ENCODE results near the gene RNASE4.
"Not testable (repeated sequence)": the region's sequence is repeated elsewhere in the genome, so short reads cannot be mapped to it uniquely, and the experiment has no call there.

Gene RNASE4, protein sequence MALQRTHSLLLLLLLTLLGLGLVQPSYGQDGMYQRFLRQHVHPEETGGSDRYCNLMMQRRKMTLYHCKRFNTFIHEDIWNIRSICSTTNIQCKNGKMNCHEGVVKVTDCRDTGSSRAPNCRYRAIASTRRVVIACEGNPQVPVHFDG

DNA sequence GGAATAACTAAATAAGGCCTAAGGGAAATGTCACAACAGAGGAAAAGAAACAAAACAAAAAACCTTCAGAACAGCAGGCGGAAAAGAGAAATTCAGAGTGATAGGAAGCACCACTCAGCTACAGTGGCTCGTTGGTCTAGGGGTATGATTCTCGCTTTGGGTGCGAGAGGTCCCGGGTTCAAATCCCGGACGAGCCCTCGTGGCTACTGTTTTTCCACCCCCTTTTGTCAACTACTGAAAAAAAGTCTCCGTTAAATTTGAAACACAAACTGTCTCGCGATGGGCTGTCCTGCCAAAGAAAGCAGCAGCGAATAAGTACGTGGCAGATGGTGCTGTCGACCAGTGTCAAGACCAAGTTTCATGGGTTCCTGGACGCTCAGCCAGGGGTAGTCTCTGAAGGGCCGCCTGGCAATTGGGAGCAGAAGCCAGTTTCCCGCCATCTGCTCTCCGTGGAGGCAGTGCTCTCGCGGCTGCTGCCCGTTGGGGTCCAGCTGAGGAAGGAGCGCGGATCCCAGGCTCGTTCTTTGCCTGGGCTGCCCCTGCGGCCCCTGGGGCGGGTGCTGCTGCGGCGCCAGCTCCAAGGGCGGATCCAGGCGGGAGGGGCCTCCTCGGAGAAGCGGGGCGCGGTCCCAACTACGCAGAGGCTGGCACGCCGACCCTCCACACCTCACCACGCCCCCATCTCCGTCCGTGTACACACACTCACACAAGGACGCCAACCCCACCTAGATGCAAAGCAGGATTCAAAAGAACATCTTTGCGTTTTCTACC is at the start of gene RNASE4:
TSS of gene RNASE4 (plus strand) at position 670 of the 771 bp plus-strand sequence. CDS start 14,812 bp downstream, outside the sequence.
- in situ Hi-C loops (cut with HindIII; ENCODE audit: low pct_ligation_motif_present, low pct_unique_long_range_greater_than_20kb, low sequenced_read_pairs): no loop called here
- DNase-seq: peak; percentile 77

- no peak for DNase-seq
- in situ Hi-C loops (cut with HindIII; ENCODE audit: low pct_ligation_motif_present, low pct_unique_long_range_greater_than_20kb, low sequenced_read_pairs): no loop called here
Measured at GRCh38 chr14:20641591-20641990, 42.8 kb upstream of the RNASE4 start, which contains the start of gene OR6S1. OR6S1 (minus strand) TSS chr14:20641691; CDS start chr14:20641691, 0 bp downstream.

GRCh38 chr14:20642182-20642581 is 42.2 kb upstream of the RNASE4 start:
- no peak for DNase-seq
- in situ Hi-C loops (cut with HindIII; ENCODE audit: low pct_ligation_motif_present, low pct_unique_long_range_greater_than_20kb, low sequenced_read_pairs): no loop called here

- in situ Hi-C loops (cut with HindIII; ENCODE audit: low pct_ligation_motif_present, low pct_unique_long_range_greater_than_20kb, low sequenced_read_pairs); DNase-seq: not testable (repeated sequence)
Measured at GRCh38 chr14:20642755-20643154, 41.6 kb upstream of the RNASE4 start.

- no peak for DNase-seq
- in situ Hi-C loops (cut with HindIII; ENCODE audit: low pct_ligation_motif_present, low pct_unique_long_range_greater_than_20kb, low sequenced_read_pairs): no loop called here
Measured at GRCh38 chr14:20644520-20644919, 39.8 kb upstream of the RNASE4 start.

GRCh38 chr14:20645481-20645880 is 38.9 kb upstream of the RNASE4 start:
- no peak for DNase-seq

GRCh38 chr14:20652996-20653975 is 31.1 kb upstream of the RNASE4 start:
- in situ Hi-C loops (cut with HindIII; ENCODE audit: low pct_ligation_motif_present, low pct_unique_long_range_greater_than_20kb, low sequenced_read_pairs): no loop called here
- DNase-seq: peak; percentile 64

More at GRCh38 chr14:20645481-20645880, 38.9 kb upstream of the RNASE4 start:
- in situ Hi-C loops (cut with HindIII; ENCODE audit: low pct_ligation_motif_present, low pct_unique_long_range_greater_than_20kb, low sequenced_read_pairs): no loop called here

GRCh38 chr14:20655851-20656250 is 28.5 kb upstream of the RNASE4 start:
- no peak for DNase-seq
- in situ Hi-C loops (cut with HindIII; ENCODE audit: low pct_ligation_motif_present, low pct_unique_long_range_greater_than_20kb, low sequenced_read_pairs): no loop called here

DNA sequence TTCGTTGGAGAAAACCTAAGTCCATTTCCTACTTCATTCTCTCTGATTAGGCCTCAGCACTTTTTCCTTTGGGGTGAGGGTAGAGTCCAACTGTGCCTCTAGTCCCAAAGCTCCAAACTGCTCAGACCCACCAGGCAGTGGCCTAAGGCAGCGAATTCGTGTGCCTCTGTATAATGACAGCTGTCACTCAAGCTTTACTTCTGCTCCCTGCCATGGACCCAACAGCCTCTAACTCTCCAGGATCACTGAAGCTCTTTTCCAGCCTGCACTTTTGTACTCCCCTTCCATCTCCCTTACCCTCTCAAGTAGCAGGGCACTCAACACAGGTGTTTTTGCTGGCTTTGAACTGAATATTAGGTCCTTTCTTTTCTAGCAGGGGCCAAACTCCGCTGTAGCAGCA is 28.1 kb upstream of the RNASE4 start:
- in situ Hi-C loops (cut with HindIII; ENCODE audit: low pct_ligation_motif_present, low pct_unique_long_range_greater_than_20kb, low sequenced_read_pairs): no loop called here
- no peak for DNase-seq

DNA sequence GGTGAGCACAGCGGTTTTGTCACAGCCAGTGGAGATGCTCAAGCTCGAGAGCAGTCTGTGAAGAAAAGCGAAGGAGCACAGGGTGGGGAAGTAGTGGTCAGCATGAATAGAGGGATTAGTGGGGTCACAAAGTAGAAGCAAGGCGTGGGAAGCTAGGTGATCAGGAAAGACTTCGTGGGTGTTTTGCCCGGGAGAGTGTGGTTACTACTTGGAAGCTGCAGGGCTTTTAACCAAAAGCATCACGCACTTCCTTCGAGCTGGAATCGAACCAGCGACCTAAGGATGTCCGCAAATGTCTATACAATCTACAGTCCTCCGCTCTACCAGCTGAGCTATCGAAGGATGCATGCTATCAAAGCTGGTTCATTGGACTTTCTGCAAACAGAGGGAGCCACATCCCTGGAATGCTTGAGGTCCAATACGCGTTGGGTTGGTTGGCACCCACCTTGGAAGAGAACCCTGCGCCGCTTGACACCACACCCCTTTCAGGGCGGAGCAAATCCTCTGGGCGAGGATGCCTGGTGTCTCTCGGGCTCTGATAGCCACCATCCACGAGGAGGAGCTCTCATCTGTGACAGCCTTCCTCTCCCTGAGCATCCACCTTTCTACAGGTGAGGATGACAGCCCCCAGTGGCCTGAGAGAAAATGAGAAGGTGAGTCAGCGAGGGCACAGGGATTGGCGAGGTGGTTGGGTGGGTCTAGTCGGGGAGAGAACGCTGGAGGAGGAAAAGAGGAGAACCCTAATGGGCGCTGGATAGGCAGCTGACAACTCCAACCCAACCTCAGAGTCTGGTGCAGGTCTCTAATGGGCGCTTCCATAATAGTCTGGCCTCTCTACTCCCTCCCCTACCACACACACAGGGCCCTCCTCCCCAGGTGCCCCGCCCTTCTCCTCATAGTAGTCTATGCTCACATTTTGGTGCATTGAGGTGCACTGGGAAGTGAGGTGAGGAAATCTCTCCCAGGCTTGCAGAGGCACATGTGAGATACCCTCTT is 26.8 kb upstream of the RNASE4 start:
- in situ Hi-C loops (cut with HindIII; ENCODE audit: low pct_ligation_motif_present, low pct_unique_long_range_greater_than_20kb, low sequenced_read_pairs): no loop called here
- no peak for DNase-seq

DNA sequence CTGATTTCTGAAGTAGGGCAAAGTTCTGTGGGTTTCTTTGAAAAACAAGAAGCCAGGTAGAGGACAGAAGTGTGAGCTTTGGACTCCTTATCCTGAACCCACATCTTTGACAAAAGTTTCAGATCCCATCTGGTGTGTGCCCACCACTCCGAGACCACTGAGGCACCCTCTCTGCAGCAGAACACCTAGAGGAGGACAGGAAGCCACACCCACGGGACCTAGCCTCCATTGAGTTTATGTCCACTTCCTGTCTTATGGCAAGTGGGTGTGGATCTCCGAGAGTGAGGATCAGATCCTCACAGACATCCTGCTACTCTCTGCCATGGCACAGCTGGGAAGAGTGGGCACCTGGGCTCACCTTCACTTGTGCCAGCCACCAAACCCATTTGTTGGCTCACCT is 26.1 kb upstream of the RNASE4 start:
- in situ Hi-C loops (cut with HindIII; ENCODE audit: low pct_ligation_motif_present, low pct_unique_long_range_greater_than_20kb, low sequenced_read_pairs): no loop called here
- DNase-seq: no peak

DNA sequence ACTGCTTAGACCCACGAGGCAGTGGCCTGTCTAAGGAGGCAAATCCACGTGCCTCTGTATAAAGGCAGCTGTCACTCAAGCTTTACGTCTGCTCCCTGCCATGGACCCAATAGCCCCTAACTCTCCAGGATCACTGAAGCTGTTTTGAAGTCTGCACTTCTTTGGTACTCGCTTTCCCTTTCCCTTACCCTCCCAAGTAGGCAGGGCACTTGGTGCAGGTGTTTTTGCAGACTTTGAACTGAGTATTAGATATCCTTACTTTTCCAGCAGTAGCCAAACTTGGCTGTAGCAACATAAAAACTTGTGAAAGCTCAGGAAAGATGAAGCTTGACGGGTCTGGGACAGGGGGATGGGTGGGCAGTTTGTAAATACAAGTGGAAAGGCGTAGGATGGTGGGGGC is 25.0 kb upstream of the RNASE4 start:
- DNase-seq: no peak
- in situ Hi-C loops (cut with HindIII; ENCODE audit: low pct_ligation_motif_present, low pct_unique_long_range_greater_than_20kb, low sequenced_read_pairs): no loop called here

GRCh38 chr14:20659813-20660395 is 24.5 kb upstream of the RNASE4 start:
- no peak for DNase-seq
- in situ Hi-C loops (cut with HindIII; ENCODE audit: low pct_ligation_motif_present, low pct_unique_long_range_greater_than_20kb, low sequenced_read_pairs): no loop called here

GRCh38 chr14:20661197-20661596 is 23.2 kb upstream of the RNASE4 start:
- no peak for DNase-seq
- in situ Hi-C loops (cut with HindIII; ENCODE audit: low pct_ligation_motif_present, low pct_unique_long_range_greater_than_20kb, low sequenced_read_pairs): no loop called here

- in situ Hi-C loops (cut with HindIII; ENCODE audit: low pct_ligation_motif_present, low pct_unique_long_range_greater_than_20kb, low sequenced_read_pairs): no loop called here
- peak; percentile 67 for DNase-seq
Measured at GRCh38 chr14:20662968-20663732, 21.2 kb upstream of the RNASE4 start.

DNA sequence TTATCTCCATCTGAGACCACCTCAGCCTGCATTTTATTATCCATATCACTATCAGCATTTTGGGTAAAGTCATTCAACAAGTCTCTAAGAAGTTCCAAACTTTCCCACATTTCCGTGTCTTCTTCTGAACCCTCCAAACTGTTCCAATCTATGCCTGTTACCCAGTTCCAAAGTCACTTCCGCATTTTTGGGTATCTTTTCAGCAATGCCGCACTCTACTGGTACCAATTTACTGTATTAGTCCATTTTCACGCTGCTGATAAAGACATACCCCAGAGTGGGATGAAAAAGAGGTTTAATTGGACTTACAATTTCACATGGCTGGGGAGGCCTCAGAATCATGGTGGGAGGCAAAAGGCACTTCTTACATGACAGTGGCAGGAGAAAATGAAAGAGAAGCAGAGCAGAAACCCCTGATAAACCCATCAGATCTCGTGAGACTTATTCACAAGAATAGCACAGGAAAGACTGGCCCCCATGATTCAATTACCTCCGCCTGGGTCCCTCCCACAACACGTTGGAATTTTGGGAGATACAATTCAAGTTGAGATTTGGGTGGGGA is 17.9 kb upstream of the RNASE4 start:
- in situ Hi-C loops (cut with HindIII; ENCODE audit: low pct_ligation_motif_present, low pct_unique_long_range_greater_than_20kb, low sequenced_read_pairs); DNase-seq: not testable (repeated sequence)

DNA sequence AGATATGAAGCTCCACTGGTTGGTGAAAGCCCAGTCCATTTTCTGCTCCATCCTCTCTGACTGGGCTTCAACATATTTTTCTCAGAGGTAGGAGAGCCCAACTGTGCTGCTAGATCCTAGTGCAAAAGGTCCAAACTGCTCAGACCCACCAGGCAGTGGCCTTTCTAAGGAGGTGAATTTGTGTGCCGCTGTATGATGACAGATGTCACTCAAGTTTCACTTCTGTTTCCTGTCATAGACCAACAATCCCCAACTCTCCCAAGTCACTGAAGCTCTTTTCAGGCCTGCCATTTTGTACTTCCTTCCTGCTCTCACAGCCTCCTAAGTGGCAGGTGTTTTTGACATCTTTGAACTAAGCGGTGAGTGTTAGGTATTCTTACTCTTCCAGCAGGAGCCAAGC is 16.4 kb upstream of the RNASE4 start:
- in situ Hi-C loops (cut with HindIII; ENCODE audit: low pct_ligation_motif_present, low pct_unique_long_range_greater_than_20kb, low sequenced_read_pairs): no loop called here
- DNase-seq: no peak

Data from ACHN (cell line).